WTC11 (cell line): ENCODE data around the gene KRT222. TPM values are rescaled to one million over a fixed set of nuclear protein-coding genes. Genes with fewer than 3 reads are reported as not detected.

Experiments used
- CREM ChIP-seq: sonication (generic); formaldehyde crosslinking; IDR thresholded peaks from 2 replicates; pipeline ENCODE4 v1.8.1; 2022; ENCODE audit warnings: mild to moderate bottlenecking, missing genetic modification reagents, moderate library complexity
- ETV6 ChIP-seq: sonication (generic); formaldehyde crosslinking; IDR thresholded peaks from 2 replicates; pipeline ENCODE4 v1.8.1; 2022; ENCODE audit warnings: mild to moderate bottlenecking, missing genetic modification reagents
- NFE2L1 ChIP-seq: sonication (generic); formaldehyde crosslinking; IDR thresholded peaks from 2 replicates; pipeline ENCODE4 v1.8.1; 2023; ENCODE audit warnings: missing genetic modification reagents
- SMAD3 ChIP-seq: sonication (generic); formaldehyde crosslinking; IDR thresholded peaks from 2 replicates; pipeline ENCODE4 v1.8.0; 2022; ENCODE audit warnings: missing genetic modification reagents, mild to moderate bottlenecking, borderline replicate concordance
- total RNA-seq: library from RNA; stranded (reverse); gene quantifications from 3 replicates; pipeline ENCODE4 v1.2.3, GENCODE V29; 2021
- TF ChIP-seq, protein P1 (sequence below): fragments of 250-450 bp; sonication (Bioruptor Pico); conservative IDR thresholded peaks from 2 replicates; pipeline ENCODE4 v1.9.0; 2021; ENCODE audit warnings: mild to moderate bottlenecking
- TF ChIP-seq, protein P2 (sequence below): sonication (generic); formaldehyde crosslinking; conservative IDR thresholded peaks from 2 replicates; pipeline ENCODE4 v1.8.1; 2022; ENCODE audit warnings: mild to moderate bottlenecking, missing genetic modification reagents

KRT222 gene
- total RNA-seq, 1 experiment from 2014 or later: 0.09 TPM

DNA sequence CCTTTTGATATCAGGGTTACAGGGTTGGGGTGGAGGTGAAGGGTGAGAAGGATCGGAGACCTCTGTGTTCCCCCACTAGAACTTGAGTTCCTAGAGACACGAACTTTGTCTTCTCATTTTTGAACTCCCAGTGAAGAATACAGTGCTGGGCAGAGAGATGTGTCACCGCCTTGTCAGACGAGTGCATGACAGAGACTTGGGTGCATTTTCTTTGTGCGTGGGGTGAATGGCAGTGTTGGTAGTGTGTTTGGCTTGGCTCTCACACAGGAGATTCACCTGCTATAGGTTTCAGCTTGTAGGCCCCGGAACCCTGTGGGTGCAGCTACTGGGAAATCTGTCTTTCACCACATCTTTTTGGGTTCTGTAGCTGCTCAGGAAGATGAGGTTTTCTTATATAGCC is 59.7 kb downstream of the KRT222 start (continued):
- TF ChIP-seq, protein P1, sequence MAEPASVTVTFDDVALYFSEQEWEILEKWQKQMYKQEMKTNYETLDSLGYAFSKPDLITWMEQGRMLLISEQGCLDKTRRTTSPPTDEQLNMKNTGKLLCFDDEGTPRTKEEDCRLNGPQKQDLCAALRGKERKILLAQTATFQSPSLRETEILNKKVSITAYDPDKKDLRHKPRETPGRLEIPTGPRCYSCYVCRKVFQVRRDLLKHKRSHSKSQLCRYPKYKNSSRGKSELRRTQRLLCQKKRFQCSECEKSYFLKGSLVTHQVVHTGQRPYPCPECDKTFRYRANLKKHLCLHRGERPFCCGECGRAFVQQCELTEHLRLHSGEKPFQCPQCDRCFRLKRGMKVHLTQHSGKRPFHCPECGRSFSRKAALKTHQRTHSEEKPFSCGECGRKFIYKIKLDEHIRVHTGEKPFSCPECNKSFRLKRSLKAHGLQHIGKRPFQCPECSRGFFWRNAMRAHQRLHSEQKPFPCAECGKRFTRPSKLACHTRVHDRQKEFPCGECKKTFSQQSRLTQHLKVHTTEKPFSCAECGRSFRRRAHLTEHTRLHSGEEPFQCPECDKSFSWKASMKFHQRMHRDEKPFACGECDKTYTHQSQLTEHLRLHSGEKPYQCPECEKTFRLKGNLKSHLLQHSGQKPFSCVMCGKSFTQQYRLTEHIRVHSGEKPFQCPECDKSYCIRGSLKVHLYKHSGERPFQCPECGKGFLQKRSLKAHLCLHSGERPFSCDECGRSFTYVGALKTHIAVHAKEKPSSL: no peak
- TF ChIP-seq, protein P2, sequence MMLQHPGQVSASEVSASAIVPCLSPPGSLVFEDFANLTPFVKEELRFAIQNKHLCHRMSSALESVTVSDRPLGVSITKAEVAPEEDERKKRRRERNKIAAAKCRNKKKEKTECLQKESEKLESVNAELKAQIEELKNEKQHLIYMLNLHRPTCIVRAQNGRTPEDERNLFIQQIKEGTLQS (CRISPR knock-in tag): no peak
- TF ChIP-seq NFE2L1 (CRISPR knock-in tag): no peak
- TF ChIP-seq CREM (CRISPR knock-in tag): no peak
- no peak for TF ChIP-seq SMAD3 (CRISPR knock-in tag)
- no peak for TF ChIP-seq ETV6 (CRISPR knock-in tag)

Other genes starting within 250 kb of the KRT222 start
- gene TOP2A, start 247.3 kb downstream of the KRT222 start, total RNA-seq: 273 to 307 TPM (median 292 TPM) in 3 replicates
- gene IGFBP4, start 221.7 kb downstream of the KRT222 start, total RNA-seq: 155 to 172 TPM (median 162 TPM) in 3 replicates
- gene TNS4, start 163.6 kb downstream of the KRT222 start, total RNA-seq: 0.55 to 0.87 TPM (median 0.80 TPM) in 3 replicates
- gene CCR7, start 99.7 kb downstream of the KRT222 start, total RNA-seq: 0.37 to 0.92 TPM (median 0.57 TPM) in 3 replicates
- 109 to 114 TPM (median 114 TPM) in 3 replicates for gene SMARCE1, start 17.4 kb downstream of the KRT222 start, total RNA-seq
- gene KRT24, start 38.6 kb upstream of the KRT222 start, total RNA-seq: not detected in 3 replicates
- not detected in 3 replicates for gene KRT25, start 90.2 kb upstream of the KRT222 start, total RNA-seq
- gene KRT26, start 107.0 kb upstream of the KRT222 start, total RNA-seq: not detected in 3 replicates
- gene KRT27, start 117.4 kb upstream of the KRT222 start, total RNA-seq: not detected in 3 replicates
- not detected in 3 replicates for gene KRT28, start 134.8 kb upstream of the KRT222 start, total RNA-seq
- 23.2 to 27.6 TPM (median 24.2 TPM) in 3 replicates for gene KRT10, start 157.4 kb upstream of the KRT222 start, total RNA-seq
- gene KRT12, start 202.0 kb upstream of the KRT222 start, total RNA-seq: not detected in 3 replicates
- 0.21 to 0.42 TPM (median 0.30 TPM) in 3 replicates for gene KRT20, start 220.1 kb upstream of the KRT222 start, total RNA-seq